HL-60 (cell line): Measurements from ENCODE around the gene TMEM121B.

Experiments
- DNase-seq, 2 experiments: peaks; one replicate each; pipeline ENCODE4 v3.0.0-alpha.2; 2010 to 2020; ENCODE audit warnings: low read depth in 1 of 2, low spot score in 1 of 2
- H3K27ac ChIP-seq: fragments of 250-450 bp; sonication (Bioruptor Pico); replicated peaks from 2 replicates; pipeline ENCODE4 v1.5.1; 2020; ENCODE audit warnings: mild to moderate bottlenecking, moderate library complexity
- H3K27me3 ChIP-seq: fragments of 250-450 bp; sonication (Bioruptor Pico); 2 replicates; pipeline ENCODE4 v1.5.1; 2021; ENCODE audit warnings: mild to moderate bottlenecking, moderate library complexity; ENCODE audit not compliant: insufficient read depth, poor library complexity, severe bottlenecking
- H3K4me3 ChIP-seq: replicated peaks from 2 replicates; pipeline ENCODE4 v1.5.1; 2011; ENCODE audit warnings: mild to moderate bottlenecking, control low read depth, low read length; ENCODE audit not compliant: insufficient read depth
- CTCF ChIP-seq: IDR thresholded peaks from one replicate; pipeline ENCODE4 v1.5.1; 2011; ENCODE audit warnings: low read length, control low read depth, inconsistent platforms; ENCODE audit not compliant: insufficient read depth
- GABPA ChIP-seq: IDR thresholded peaks from 2 replicates; pipeline ENCODE4 v1.6.1; 2012; ENCODE audit warnings: low read depth
- POLR2AphosphoS5 ChIP-seq: IDR thresholded peaks from 2 replicates; pipeline ENCODE4 v1.6.1; 2012; ENCODE audit warnings: low read depth
- REST ChIP-seq: IDR thresholded peaks from 2 replicates; pipeline ENCODE4 v1.6.1; 2012; ENCODE audit warnings: low read depth; ENCODE audit not compliant: insufficient replicate concordance
- SPI1 ChIP-seq: IDR thresholded peaks from 2 replicates; pipeline ENCODE4 v1.6.1; 2012; ENCODE audit warnings: low read depth, mild to moderate bottlenecking, borderline replicate concordance

Gene TMEM121B

DNA sequence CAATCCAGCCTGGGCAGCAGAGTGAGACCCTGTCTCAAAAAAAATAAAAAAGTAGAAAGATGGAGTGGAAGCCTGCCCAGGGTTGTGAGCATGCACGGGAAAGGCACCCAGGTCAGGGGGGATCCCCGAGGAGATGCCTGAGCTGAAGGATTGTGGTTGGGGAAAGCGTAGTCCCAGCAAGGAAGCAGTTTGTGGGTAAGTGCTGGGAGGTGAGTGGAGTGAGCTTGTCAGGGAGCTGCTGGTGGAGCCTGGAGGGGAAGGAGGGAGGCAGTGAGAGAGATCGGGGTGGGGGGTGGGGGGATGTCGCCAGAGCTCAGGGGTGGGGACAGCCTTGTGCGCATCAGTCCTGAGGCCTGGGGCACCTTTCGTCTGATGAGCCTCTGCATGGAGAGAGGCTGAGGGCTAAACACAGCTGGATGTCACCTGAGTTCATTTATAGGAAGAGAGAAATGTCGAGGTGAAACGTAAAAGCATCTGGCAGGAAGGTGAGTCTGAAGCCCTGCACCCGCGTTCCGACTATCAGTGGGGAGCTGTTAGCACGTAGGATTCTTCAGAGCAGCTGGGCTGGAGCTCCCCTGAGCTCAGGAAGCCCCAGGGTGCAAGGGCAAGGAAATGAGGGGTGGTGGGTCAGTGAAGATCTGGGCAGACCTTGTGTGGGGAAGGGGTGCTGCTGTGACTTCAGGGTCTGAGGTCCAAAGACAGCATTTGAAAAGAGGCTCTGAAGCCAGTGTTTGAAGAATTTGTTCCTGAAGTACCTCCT is 10.2 kb downstream of the TMEM121B start:
- TF ChIP-seq CTCF (no peak), GABPA (no peak), POLR2AphosphoS5 (no peak), SPI1 (no peak), REST (no peak)
- DNase-seq = no peak
- H3K27ac ChIP-seq = no peak overlapping the region

DNA sequence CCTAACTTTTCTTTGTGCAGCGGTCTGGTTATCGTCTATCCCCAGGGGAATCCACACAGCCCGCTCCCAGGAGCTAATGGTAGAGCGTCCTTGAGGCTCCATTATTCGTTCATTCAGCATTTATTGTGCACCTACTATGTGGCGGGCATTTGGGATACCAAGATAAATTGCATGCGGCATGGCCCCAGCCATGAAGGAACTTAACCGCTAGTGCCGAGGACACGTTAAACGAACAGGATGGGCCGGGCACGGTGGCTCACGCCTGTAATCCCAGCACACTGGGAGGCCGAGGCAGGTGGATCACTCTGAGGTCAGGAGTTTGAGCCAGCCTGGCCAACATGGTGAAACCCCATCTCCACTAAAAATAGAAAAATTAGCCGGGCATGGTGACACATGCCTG is 11.2 kb downstream of the TMEM121B start:
- no peaks in the 10 kb centered on the region for H3K27me3 ChIP-seq
- no peak for DNase-seq
- no peak overlapping the region for H3K27ac ChIP-seq
- no peak overlapping the region for H3K4me3 ChIP-seq
- TF ChIP-seq GABPA (no peak), SPI1 (no peak), REST (no peak), POLR2AphosphoS5 (no peak), CTCF (no peak)

More for the DNA sequence above, 10.2 kb downstream of the TMEM121B start:
- no peaks in the 10 kb centered on the region for H3K27me3 ChIP-seq
- H3K4me3 ChIP-seq = no peak overlapping the region

DNA sequence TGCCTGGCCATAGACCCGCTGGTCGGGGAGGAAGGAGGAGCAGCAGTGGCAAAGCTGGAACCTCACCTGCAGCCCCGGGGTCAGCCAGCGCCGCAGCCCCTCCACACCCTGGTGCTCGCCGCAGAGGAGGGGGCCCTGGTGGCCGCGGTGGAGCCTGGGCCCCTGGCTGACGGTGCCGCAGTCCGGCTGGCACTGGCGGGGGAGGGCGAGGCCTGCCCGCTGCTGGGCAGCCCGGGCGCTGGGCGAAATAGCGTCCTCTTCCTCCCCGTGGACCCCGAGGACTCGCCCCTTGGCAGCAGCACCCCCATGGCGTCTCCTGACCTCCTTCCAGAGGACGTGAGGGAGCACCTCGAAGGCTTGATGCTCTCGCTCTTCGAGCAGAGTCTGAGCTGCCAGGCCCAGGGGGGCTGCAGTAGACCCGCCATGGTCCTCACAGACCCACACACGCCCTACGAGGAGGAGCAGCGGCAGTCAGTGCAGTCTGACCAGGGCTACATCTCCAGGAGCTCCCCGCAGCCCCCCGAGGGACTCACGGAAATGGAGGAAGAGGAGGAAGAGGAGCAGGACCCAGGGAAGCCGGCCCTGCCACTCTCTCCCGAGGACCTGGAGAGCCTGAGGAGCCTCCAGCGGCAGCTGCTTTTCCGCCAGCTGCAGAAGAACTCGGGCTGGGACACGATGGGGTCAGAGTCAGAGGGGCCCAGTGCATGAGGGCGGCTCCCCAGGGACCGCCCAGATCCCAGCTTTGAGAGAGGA is 11.9 kb downstream of the TMEM121B start:
- no peak for TF ChIP-seq POLR2AphosphoS5
- Histone ChIP-seq H3K4me3 (no peak overlapping the region), H3K27me3 (no peaks in the 10 kb centered on the region), H3K27ac (no peak overlapping the region)
- DNase-seq = no peak

DNA sequence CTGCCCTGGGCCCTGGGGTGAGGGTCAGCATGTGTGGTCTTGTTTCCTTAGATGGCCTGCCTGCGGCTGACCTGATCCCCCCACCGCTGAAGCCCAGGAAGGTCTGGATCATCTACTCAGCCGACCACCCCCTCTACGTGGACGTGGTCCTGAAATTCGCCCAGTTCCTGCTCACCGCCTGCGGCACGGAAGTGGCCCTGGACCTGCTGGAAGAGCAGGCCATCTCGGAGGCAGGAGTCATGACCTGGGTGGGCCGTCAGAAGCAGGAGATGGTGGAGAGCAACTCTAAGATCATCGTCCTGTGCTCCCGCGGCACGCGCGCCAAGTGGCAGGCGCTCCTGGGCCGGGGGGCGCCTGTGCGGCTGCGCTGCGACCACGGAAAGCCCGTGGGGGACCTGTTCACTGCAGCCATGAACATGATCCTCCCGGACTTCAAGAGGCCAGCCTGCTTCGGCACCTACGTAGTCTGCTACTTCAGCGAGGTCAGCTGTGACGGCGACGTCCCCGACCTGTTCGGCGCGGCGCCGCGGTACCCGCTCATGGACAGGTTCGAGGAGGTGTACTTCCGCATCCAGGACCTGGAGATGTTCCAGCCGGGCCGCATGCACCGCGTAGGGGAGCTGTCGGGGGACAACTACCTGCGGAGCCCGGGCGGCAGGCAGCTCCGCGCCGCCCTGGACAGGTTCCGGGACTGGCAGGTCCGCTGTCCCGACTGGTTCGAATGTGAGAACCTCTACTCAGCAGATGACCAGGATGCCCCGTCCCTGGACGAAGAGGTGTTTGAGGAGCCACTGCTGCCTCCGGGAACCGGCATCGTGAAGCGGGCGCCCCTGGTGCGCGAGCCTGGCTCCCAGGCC is 12.7 kb downstream of the TMEM121B start:
- H3K4me3 ChIP-seq = no peak overlapping the region
- no peak for DNase-seq
- no peaks in the 10 kb centered on the region for H3K27me3 ChIP-seq
- no peak; the same call in 1 of the 2 replicates for TF ChIP-seq POLR2AphosphoS5
- no peak for TF ChIP-seq REST
- TF ChIP-seq GABPA = no peak
- no peak for TF ChIP-seq SPI1
- no peak for TF ChIP-seq CTCF
- H3K27ac ChIP-seq = peak overlapping the region; percentile 83
